HepG2 (cell line): ENCODE data around the gene TRA2B. TPM values are rescaled to one million over a fixed set of nuclear protein-coding genes. Genes with fewer than 3 reads are reported as not detected.

Experiments used
- ATAC-seq: fragments of 200-7000 bp; cut with Tn5 transposase; 3 replicates; pipeline ENCODE4 v1.9.1; 2020; ENCODE audit warnings: mild to moderate bottlenecking, moderate library complexity
- BruUV-seq: library from RNA; stranded (reverse); fragments of 400-500 nt; replicated peaks from 2 replicates; lab custom pipeline; 2021; lab: Mats Ljungman, UMichigan
- CTCF ChIA-PET: fragments of 300-600 bp; formaldehyde crosslinking; extraction: SDS; loops from one replicate; lab custom pipeline; 2021; ENCODE audit warnings: low total read pairs, inconsistent platforms, low intra/inter-chr PET ratio; lab: Yijun Ruan, JAX
- POLR2A ChIA-PET: fragments of 350-600 bp; sonication (Branson Sonifier 250); formaldehyde crosslinking; loops from one replicate; lab custom pipeline; 2020; ENCODE audit warnings: antibody characterized with exemption, inconsistent platforms; lab: Yijun Ruan, JAX
- DNase-seq: peaks from one replicate; pipeline ENCODE4 v3.0.0-alpha.2; 2015; ENCODE audit warnings: low spot score
- FAIRE-seq: peaks from 3 replicates; lab custom pipeline; 2011; peaks lifted over from hg19 to GRCh38; lab: Jason Lieb, UNC
- H2AFZ ChIP-seq: one replicate; pipeline ENCODE4 v1.6.1; 2011; ENCODE audit warnings: low read length, inconsistent platforms
- H3K27ac ChIP-seq: fragments of 300-600 bp; 3 replicates; pipeline ENCODE4 v1.8.0; 2011; ENCODE audit warnings: mixed run types, mild to moderate bottlenecking, mixed read lengths, low read length, inconsistent platforms; ENCODE audit not compliant: insufficient read depth; ENCODE audit errors: extremely low read length
- H3K27me3 ChIP-seq, 2 experiments: fragments of 200-600 bp in 1 of 2; 2 replicates in 1 of 2; 3 replicates in 1 of 2; pipeline versions ENCODE4 v1.6.0 to v1.8.0; 2011; ENCODE audit warnings: low read length in 2 of 2, mild to moderate bottlenecking in 2 of 2, moderate library complexity in 2 of 2, inconsistent platforms in 1 of 2; ENCODE audit not compliant: insufficient read depth in 2 of 2, control insufficient read depth in 1 of 2
- H3K36me3 ChIP-seq, 2 experiments: fragments of 200-600 bp in 1 of 2; replicated peaks in 1 of 2; 2 replicates in 1 of 2; 3 replicates in 1 of 2; pipeline versions ENCODE4 v1.5.1 to v1.8.0; 2011; ENCODE audit warnings: low read length in 2 of 2, inconsistent platforms in 1 of 2; ENCODE audit not compliant: insufficient read depth in 2 of 2, control insufficient read depth in 1 of 2
- H3K4me1 ChIP-seq: 2 replicates; pipeline ENCODE4 v1.5.1; 2012; ENCODE audit warnings: low read length, inconsistent platforms; ENCODE audit not compliant: insufficient read depth
- H3K4me2 ChIP-seq: 2 replicates; pipeline ENCODE4 v1.6.0; 2011; ENCODE audit warnings: low read depth, low read length, inconsistent platforms
- H3K4me3 ChIP-seq, 3 experiments: fragments of 200-600 bp in 1 of 3; sonication (generic), shearing (Covaris generic) in 1 of 3; replicated peaks in 1 of 3; 2 replicates each; pipeline ENCODE4 v1.5.1; 2011 to 2016; ENCODE audit warnings: low read length in 3 of 3, inconsistent platforms in 2 of 3, low read depth in 2 of 3, mild to moderate bottlenecking in 2 of 3, control low read depth in 1 of 3, mixed read lengths in 1 of 3; ENCODE audit not compliant: insufficient read depth in 1 of 3
- H3K79me2 ChIP-seq: one replicate; pipeline ENCODE4 v1.6.1; 2011; ENCODE audit warnings: low read length, inconsistent platforms; ENCODE audit not compliant: insufficient read depth
- H3K9ac ChIP-seq: 2 replicates; pipeline ENCODE4 v1.6.0; 2011; ENCODE audit warnings: mild to moderate bottlenecking, low read depth, low read length, inconsistent platforms; ENCODE audit not compliant: insufficient read depth
- H3K9me3 ChIP-seq: 2 replicates; pipeline ENCODE4 v1.5.1; 2012; ENCODE audit warnings: mild to moderate bottlenecking, low read length
- H4K20me1 ChIP-seq: 2 replicates; pipeline ENCODE4 v1.6.0; 2011; ENCODE audit warnings: inconsistent platforms, mild to moderate bottlenecking, low read length, moderate library complexity; ENCODE audit not compliant: insufficient read depth
- PAF1 ChIP-seq: IDR thresholded peaks from 2 replicates; pipeline ENCODE4 v1.6.1; 2016; ENCODE audit warnings: missing genetic modification reagents, missing compliant biosample characterization
- POLR2AphosphoS2 ChIP-seq: IDR thresholded peaks from 2 replicates; pipeline ENCODE4 v1.6.1; 2011; ENCODE audit warnings: low read depth, low read length, improper control_type of control experiment
- POLR2G ChIP-seq: fragments of 200-400 bp; formaldehyde crosslinking; IDR thresholded peaks from 2 replicates; pipeline ENCODE4 v1.6.1; 2018; ENCODE audit warnings: mild to moderate bottlenecking, low read depth, low read length, moderate library complexity
- RBM22 ChIP-seq: fragments of 200-400 bp; formaldehyde crosslinking; optimal IDR thresholded peaks from 2 replicates; pipeline ENCODE3; 2017; ENCODE audit warnings: mild to moderate bottlenecking, low read length, moderate library complexity
- SSRP1 ChIP-seq: IDR thresholded peaks from 2 replicates; pipeline ENCODE4 v1.6.1; 2016; ENCODE audit warnings: control low read depth
- WGBS: methylation state at CpG from one replicate; pipeline ENCODE4 v1.1.6; 2017; ENCODE audit warnings: low lambda C conversion rate; 5-methylcytosine and 5-hydroxymethylcytosine counted together
- in situ Hi-C: cut with HindIII; loops from 2 replicates; pipeline ENCODE4 v1.10.0; 2017; ENCODE audit warnings: low pct_unique_long_range_greater_than_20kb; ENCODE audit not compliant: extremely low pct_ligation_motif_present
- intact Hi-C: fragments of 100-400 bp; cut with micrococcal nuclease; formaldehyde crosslinking; loops from one replicate; pipeline ENCODE4 v1.10.0; 2022; ENCODE audit not compliant: unreplicated experiment
- polyA plus RNA-seq, 8 experiments: library from polyadenylated mRNA; depleted of rRNA in 3 of 8; stranded (reverse) in 7 of 8; unstranded in 1 of 8; fragments of >200 nt; fragmentation: Illumina TruSeq in 4 of 8; extraction: Trizol in 4 of 8; gene quantifications; 2 replicates each; pipeline versions ENCODE4 v1.2.1 to v1.2.3, GENCODE V29; 2011 to 2016; ENCODE audit warnings: low read depth in 4 of 8, missing spikeins in 1 of 8, mixed read lengths in 1 of 8; ENCODE audit not compliant: insufficient read depth in 1 of 8
- total RNA-seq, 5 experiments: library from RNA; depleted of rRNA; stranded (reverse); fragments of >200 nt; fragmentation: Illumina TruSeq; extraction: Trizol; gene quantifications; 2 replicates each; pipeline ENCODE4 v1.2.3, GENCODE V29; 2016; ENCODE audit warnings: low read depth in 1 of 5
- TF ChIP-seq, protein P1 (sequence below): sonication (generic); formaldehyde crosslinking; conservative IDR thresholded peaks from 2 replicates; pipeline ENCODE4 v1.4.0; 2020; ENCODE audit warnings: missing genetic modification reagents

Gene TRA2B
- total and polyA plus RNA-seq, 2 of the 13 experiments (the other 11 are each of a cell fraction or from before 2014, with no cell fraction given): 105 to 241 TPM

DNA sequence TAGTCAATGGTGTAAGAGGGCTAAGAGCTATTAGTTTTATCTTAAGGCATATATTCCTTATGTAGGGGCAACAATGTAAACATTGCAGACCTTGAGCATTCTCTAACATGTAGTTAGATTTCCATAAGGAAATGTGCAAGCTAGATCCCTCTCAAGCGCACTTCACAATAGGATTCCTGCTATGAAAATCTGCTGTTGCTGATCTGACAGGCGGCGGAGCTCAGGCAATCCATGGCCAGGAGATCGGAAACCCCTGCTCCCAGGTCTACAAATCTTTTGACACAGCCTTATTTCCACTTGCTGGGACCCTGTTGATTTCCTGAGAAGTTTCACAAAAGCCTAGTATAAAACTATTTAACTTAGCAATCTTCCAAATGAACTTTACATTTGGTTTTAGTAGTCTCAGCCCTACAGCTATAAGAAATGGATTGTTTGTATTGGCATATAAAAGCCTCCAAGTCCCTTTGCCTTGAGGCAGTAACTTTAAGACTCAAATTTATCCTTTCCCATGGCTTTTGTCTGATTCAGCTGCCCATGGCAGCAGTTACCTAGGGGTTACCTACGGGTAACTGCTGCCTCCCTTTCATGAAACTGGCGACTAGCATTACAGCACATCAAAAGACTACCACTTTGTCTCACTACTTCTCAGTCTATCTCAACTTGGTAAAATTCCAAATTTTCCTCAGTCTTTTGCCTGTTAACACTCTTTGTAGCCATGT is 22.7 kb downstream of the TRA2B start:
- no peak overlapping the region for H3K4me2 ChIP-seq
- no peak for DNase-seq
- TF ChIP-seq PAF1 (CRISPR knock-in tag) (0 out of 2 replicates have a peak, but pooled peaks have one; percentile 21), POLR2AphosphoS2 (peak; percentile 62), RBM22 (peak; percentile 85), SSRP1 (CRISPR knock-in tag) (0 out of 2 replicates have a peak, but pooled peaks have one; percentile 75), POLR2G (peak; percentile 45; the same call in 1 of the 2 replicates)
- TF ChIP-seq, protein P1, sequence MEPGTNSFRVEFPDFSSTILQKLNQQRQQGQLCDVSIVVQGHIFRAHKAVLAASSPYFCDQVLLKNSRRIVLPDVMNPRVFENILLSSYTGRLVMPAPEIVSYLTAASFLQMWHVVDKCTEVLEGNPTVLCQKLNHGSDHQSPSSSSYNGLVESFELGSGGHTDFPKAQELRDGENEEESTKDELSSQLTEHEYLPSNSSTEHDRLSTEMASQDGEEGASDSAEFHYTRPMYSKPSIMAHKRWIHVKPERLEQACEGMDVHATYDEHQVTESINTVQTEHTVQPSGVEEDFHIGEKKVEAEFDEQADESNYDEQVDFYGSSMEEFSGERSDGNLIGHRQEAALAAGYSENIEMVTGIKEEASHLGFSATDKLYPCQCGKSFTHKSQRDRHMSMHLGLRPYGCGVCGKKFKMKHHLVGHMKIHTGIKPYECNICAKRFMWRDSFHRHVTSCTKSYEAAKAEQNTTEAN: no peak
- TF ChIP-seq, all 625 proteins: peak for 5
- FAIRE-seq (no peak), ATAC-seq (no peak)
- H2AFZ ChIP-seq: no peak overlapping the region
- POLR2A ChIA-PET: interaction anchor here (0.5 to 1.5 kb wide), 3 partner anchors 13 to 38 kb away, joined by 3 read pairs; no protein-coding TSS in a partner anchor
- H3K27me3 ChIP-seq: no peaks in the 10 kb centered on the region
- H3K4me3 ChIP-seq: no peak overlapping the region
- no TSS peak for BruUV-seq
- H3K9ac ChIP-seq: no peak overlapping the region
- H3K4me1 ChIP-seq: no peaks in the 10 kb centered on the region
- peaks cover 32% of the 10 kb centered on the region for H3K79me2 ChIP-seq
- CTCF ChIA-PET: no interaction called here
- 100% methylated on average over 6 of the region's 6 CpGs for WGBS
- peaks cover 3 to 42% of the 10 kb centered on the region in 2 experiments for H3K36me3 ChIP-seq
- H3K9me3 ChIP-seq: no peaks in the 10 kb centered on the region
- H3K27ac ChIP-seq: no peak overlapping the region
- in situ Hi-C loops: no loop called here
- H4K20me1 ChIP-seq: peaks cover 31% of the 10 kb centered on the region
- intact Hi-C loops: loop anchor here (5.0 kb wide), 1 partner anchor 88 kb away; the partner anchor contains the start of gene IGF2BP2
